Nephron (organoid): ENCODE measurements around the gene ARHGAP32.

Source experiments
- H3K27ac Mint-ChIP-seq, 3 experiments: 2 replicates each; pipeline ENCODE4 v1.8.0; 2020; ENCODE audit warnings: mixed read lengths in 3 of 3, mild to moderate bottlenecking in 2 of 3, moderate library complexity in 1 of 3
- H3K27me3 Mint-ChIP-seq: 2 replicates; pipeline ENCODE4 v1.8.0; 2021; ENCODE audit warnings: low read depth, mild to moderate bottlenecking, moderate library complexity, mixed read lengths
- H3K36me3 Mint-ChIP-seq: 2 replicates; pipeline ENCODE4 v1.8.0; 2020; ENCODE audit warnings: low read depth, mixed read lengths
- H3K4me1 Mint-ChIP-seq: 2 replicates; pipeline ENCODE4 v1.8.0; 2020; ENCODE audit warnings: mixed read lengths
- H3K4me3 Mint-ChIP-seq, 3 experiments: 2 replicates each; pipeline ENCODE4 v1.8.0; 2020; ENCODE audit warnings: mild to moderate bottlenecking in 3 of 3, mixed read lengths in 3 of 3, moderate library complexity in 2 of 3
- H3K9me3 Mint-ChIP-seq: 2 replicates; pipeline ENCODE4 v1.8.0; 2020; ENCODE audit warnings: mixed read lengths
- CTCF ChIP-seq, 3 experiments: fragments of 200-600 bp; sonication (generic); IDR thresholded peaks; one replicate each; pipeline ENCODE4 v1.5.0; 2021; ENCODE audit warnings: antibody characterized with exemption in 3 of 3; ENCODE audit not compliant: unreplicated experiment in 3 of 3

ARHGAP32 gene

DNA sequence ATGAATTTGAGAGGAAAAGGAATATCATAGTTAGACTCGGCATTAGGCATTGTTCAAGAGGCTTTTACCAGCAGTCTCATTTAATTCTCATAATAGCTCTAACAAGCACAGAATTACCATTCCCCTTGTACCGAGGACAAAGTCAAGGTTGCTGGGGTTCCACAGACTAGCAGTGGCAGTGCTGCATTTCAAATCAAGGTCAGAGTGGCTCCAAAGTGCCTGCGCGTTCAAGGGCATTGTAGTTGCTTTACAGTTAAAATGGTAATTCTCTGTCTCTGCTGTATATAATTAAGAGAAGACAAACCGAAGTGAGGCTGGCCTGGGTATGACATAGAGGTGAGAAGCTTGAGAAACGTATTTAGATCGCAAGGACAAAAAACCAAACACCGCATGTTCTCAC is 209.1 kb downstream of the ARHGAP32 start:
- no peaks in the 10 kb centered on the region for H3K27me3 Mint-ChIP-seq
- TF ChIP-seq CTCF (IDR thresholded peaks at IDR 0.05; ENCODE audit: unreplicated experiment in 3 of 3) = no peak
- no peak overlapping the region for H3K4me3 Mint-ChIP-seq
- H3K36me3 Mint-ChIP-seq = peaks cover 50% of the 10 kb centered on the region
- H3K4me1 Mint-ChIP-seq = no peaks in the 10 kb centered on the region
- H3K27ac Mint-ChIP-seq = peak overlapping the region in 1 of 3 experiments; percentile 7
- no peaks in the 10 kb centered on the region for H3K9me3 Mint-ChIP-seq

DNA sequence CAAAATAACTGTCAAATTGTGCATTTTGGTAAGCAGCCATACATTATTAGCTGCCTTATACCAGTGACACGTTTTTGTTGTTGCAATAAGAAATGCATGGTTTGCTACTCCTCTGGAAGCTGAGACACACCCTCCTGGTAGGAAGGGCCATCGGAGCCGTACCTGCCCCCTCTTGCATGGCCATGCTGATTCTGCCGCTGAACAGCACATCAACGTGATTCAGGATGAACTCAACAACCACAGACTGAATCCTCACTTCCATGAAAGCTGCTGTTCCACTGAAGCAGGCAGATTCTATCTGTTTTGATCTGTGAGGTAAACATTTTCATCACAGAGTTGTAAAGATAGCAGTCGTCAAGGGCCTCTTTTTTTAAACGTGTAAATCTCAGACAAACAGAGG is 210.9 kb downstream of the ARHGAP32 start:
- H3K9me3 Mint-ChIP-seq = no peaks in the 10 kb centered on the region
- no peak for TF ChIP-seq CTCF (IDR thresholded peaks at IDR 0.05; ENCODE audit: unreplicated experiment in 3 of 3)
- no peaks in the 10 kb centered on the region for H3K4me1 Mint-ChIP-seq
- H3K27ac Mint-ChIP-seq = no peak overlapping the region
- H3K4me3 Mint-ChIP-seq = no peak overlapping the region
- peaks cover 60% of the 10 kb centered on the region for H3K36me3 Mint-ChIP-seq
- no peaks in the 10 kb centered on the region for H3K27me3 Mint-ChIP-seq

DNA sequence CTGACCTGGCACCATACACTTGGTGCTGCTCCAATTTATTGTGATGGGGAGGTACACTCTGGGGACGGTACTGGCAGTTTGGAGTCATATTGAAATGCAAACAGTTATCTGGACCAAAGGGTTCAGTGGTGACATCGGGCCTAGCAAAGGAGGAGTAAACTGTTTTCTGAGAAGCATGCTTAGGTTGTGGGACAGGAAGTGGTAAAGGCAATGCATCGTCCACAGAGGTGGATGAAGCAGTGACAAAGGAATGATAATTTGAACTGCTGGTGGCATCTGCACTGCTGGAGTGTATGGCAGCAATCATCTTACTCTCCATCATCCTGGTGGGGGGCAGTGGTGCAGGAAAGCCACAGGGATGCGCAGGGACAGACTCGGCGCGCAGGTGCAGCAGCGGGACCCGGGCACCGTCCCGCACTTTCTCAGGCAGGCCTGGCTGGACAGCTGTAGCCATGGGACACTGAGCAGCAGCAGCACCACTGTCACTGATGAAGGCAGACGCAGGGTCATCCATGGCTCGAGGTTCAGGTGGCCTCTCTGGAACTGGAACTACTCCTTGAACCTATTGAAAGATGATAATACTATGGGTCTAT is 221.4 kb downstream of the ARHGAP32 start:
- Mint-ChIP-seq H3K27ac (no peak overlapping the region), H3K27me3 (no peaks in the 10 kb centered on the region), H3K36me3 (peaks cover 66% of the 10 kb centered on the region), H3K9me3 (no peaks in the 10 kb centered on the region), H3K4me3 (no peak overlapping the region), H3K4me1 (no peaks in the 10 kb centered on the region)
- TF ChIP-seq CTCF (IDR thresholded peaks at IDR 0.05; ENCODE audit: unreplicated experiment in 3 of 3) = no peak

DNA sequence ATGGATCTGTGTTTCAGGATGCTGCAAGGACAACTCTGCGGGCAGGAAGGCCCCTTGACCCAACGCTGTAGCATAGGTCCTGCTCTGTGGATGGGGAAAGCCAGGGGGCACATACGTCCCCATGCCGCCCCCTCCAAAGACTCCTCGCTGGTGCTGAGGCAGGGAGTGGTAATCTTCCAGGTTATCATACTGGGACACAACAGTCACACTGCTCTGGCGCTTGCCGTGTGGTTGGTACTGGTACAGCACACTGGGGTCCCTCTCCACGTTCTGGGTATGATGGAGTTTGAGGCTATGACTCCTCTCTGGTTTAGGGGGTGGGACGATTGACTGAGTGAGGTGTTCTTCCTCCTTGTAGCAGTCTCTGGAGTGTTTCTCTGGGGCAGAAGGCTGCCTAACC is 223.2 kb downstream of the ARHGAP32 start:
- no peak for TF ChIP-seq CTCF (IDR thresholded peaks at IDR 0.05; ENCODE audit: unreplicated experiment in 3 of 3)
- Mint-ChIP-seq H3K27ac (no peak overlapping the region), H3K36me3 (peaks cover 67% of the 10 kb centered on the region), H3K9me3 (no peaks in the 10 kb centered on the region), H3K27me3 (no peaks in the 10 kb centered on the region), H3K4me3 (no peak overlapping the region), H3K4me1 (peaks cover 5% of the 10 kb centered on the region)

- no peak for TF ChIP-seq CTCF (IDR thresholded peaks at IDR 0.05; ENCODE audit: unreplicated experiment in 3 of 3)
- Mint-ChIP-seq H3K4me1 (peaks cover 5% of the 10 kb centered on the region), H3K27ac (no peak overlapping the region), H3K36me3 (peaks cover 56% of the 10 kb centered on the region), H3K27me3 (no peaks in the 10 kb centered on the region), H3K9me3 (no peaks in the 10 kb centered on the region), H3K4me3 (no peak overlapping the region)
Observed at GRCh38 chr11:128967578-128967977, 224.5 kb downstream of the ARHGAP32 start.

GRCh38 chr11:128965485-128965884 is 226.6 kb downstream of the ARHGAP32 start:
- no peak overlapping the region for H3K27ac Mint-ChIP-seq
- H3K9me3 Mint-ChIP-seq = no peaks in the 10 kb centered on the region
- H3K4me3 Mint-ChIP-seq = no peak overlapping the region
- TF ChIP-seq CTCF (IDR thresholded peaks at IDR 0.05; ENCODE audit: unreplicated experiment in 3 of 3) = no peak
- H3K4me1 Mint-ChIP-seq = peaks cover 5% of the 10 kb centered on the region
- H3K27me3 Mint-ChIP-seq = no peaks in the 10 kb centered on the region
- H3K36me3 Mint-ChIP-seq = peaks cover 35% of the 10 kb centered on the region
